ENCODE measurements around the gene RBM6.
A peak's percentile ranks its signal among the peaks of the same experiment; 100 is the strongest.

RBM6 gene

DNA sequence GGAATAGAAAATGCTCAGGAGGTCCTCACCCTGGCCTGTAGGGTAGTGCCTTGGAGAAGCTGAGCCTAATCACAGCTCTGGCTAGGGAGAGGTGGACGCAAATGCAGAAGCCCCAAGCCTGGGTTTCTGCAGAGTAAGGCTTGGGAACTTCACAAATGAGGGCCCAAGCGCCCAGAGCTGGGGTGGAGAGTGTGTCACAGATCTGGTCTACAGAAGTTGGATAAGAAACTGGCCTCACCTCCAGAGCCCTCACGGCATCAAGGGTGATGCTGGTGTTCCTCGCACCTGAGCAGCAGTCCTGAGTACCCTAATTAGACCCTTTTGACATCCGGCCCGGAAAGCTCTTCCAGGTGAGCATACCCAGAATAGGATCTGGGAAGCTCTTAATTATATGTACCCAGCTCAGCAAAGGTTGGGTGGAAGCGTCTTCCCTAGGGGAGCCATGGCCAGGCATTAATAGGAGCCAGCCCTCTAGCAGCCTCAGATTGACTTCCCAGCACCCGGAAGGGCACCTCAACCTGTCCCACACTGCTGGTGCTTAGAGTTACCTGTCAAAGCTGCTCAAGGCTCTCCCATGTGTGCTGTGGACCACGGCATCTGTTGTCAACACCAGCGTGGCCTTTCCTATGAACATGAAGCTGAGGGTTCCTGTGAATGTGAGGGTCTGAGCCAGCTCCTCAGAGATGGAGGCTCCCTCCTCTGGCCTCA is 180.6 kb downstream of the RBM6 start:
- DNase-seq (ENCODE audit: low read depth, low spot score) = no peak
- H3K4me3 ChIP-seq (ENCODE audit: low read length) = no peak overlapping the region

DNA sequence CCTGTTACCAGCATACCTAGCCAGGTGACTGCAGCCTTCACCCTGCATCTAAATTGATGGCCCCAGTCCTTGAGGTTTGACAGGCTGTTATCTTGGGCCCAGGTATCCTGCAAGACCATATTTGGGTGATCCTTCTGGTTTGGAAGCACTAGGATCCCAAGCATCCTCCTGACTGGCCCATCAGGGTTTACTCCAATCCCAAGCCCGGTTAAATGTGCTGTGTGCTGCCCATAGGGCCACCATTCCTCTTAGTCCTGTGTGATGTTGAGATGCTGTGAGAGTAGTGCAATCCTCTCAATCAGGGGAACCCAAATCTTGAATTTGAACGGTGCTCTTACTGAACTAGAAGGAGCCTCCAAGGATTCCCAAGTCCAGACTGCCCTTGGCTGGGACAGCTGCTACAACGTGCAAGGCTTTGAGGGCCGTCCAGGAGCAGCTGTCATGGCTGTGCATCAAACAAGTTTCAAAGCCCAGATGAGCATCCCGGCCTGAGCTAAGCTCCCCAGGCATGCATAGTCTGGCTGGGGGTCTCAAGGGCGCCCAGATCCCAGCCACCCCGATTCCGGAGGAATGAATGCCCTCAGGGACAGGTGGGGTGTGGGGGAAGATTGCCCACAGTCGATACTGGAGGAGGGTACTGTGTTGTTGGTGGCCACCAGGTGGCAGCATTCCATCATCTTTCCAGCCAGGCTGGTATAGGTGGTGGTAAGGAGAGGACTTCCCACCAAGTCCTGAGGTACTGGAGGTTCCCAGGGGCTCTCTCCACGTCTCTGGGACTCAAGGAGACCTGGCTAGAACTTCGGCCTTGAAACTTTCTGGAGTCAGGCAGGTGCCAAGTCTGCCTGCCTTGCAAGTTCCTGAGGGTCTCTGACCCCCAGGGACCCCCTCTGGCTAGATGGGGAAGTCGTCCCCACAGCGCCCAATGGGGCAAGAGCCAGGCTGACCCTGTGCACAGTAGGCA is 181.4 kb downstream of the RBM6 start:
- DNase-seq (ENCODE audit: low read depth, low spot score) = peak; percentile 65

DNA sequence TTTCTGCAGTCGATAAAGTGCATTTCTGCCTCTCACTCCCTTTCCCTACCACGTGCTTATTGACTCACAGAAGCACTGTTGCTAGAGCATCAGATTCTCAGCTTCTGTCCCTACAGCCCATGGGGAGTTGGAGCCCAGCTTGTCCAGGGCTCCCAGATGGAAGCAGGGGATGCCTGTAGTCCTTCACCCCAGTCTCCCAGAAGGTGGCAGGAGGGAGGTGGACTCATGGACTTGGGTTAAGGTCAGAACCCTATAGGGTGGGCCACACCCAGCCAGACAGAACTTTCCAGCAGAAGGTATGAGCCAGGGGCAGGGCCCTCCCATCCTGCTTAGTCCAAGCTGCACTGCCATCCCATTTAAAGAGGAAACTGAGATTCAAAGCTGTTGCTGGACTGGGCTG is 182.1 kb downstream of the RBM6 start:
- DNase-seq (ENCODE audit: low read depth, low spot score) = no peak

More for the DNA sequence above, 181.4 kb downstream of the RBM6 start:
- H3K4me3 ChIP-seq (ENCODE audit: low read length) = no peak overlapping the region

DNA sequence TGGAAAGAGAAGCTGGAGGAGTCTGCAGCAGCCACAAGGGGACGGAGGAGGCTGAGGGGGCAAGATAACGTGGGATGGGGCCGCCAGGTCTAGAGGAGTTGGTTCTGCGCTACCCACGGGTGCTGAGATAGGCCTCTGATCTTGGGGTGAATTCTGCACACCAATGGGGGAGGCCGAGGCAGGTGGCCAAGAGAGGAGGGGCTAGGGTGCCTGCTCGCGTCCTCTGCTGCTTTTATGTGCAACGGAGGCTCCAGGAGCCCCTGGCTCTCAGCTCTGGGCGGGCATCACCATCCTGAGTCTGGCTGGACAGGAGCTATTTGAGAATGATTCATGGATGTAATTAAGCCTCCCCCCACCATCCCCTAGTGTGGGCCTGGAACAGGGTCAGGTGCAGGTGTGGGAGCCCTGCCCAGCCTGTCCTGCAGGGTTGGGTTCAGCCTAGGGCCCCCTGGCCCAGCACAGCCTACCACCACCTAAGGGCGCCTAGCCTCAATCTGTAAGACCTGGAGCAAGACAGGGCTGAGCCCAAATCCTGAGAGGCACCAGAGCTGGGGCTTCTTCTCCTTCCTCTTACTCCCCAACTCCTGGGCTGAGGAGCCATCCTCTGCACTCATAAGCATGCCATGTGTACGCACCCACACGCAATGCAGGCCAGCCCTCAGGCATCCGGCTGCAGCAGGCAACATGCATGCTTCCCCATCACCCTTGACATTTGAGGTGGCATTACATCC is 182.9 kb downstream of the RBM6 start:
- no peak for DNase-seq (ENCODE audit: low read depth, low spot score)
- no peak overlapping the region for H3K4me3 ChIP-seq (ENCODE audit: low read length)

More for the DNA sequence above, 182.1 kb downstream of the RBM6 start:
- no peak overlapping the region for H3K4me3 ChIP-seq (ENCODE audit: low read length)

DNA sequence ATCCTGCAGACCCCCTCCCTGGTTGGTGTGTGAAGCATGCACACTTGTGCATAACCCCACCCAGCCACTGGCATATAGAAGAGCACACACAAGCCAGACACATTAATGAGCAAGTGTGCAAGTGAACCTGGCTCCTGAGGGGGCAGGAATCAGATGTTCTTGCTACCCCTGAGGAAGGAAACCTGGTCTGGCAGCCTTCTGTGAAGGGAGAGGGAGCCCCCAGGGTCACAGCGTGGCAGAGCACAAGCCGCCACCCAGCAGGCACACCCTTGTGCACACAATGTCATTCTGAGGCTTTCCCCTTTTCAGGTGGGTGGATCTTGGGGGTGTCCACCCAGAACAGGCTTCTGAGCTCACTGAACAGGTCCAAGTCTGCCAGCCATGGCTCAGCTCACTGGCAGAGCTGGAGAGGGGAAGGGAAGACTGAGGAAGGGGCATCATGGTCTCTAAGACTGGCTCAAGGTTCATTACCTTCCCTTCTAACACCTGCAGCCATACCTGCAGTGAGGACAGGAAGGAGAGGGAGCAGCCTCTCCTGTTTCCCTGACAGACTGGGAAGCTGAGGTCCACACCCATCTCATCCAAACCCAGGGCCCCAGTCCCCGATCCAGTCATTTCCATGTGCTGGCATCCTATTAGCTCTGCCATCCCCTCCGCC is 183.6 kb downstream of the RBM6 start:
- no peak for DNase-seq (ENCODE audit: low read depth, low spot score)
- no peak overlapping the region for H3K4me3 ChIP-seq (ENCODE audit: low read length)

DNA sequence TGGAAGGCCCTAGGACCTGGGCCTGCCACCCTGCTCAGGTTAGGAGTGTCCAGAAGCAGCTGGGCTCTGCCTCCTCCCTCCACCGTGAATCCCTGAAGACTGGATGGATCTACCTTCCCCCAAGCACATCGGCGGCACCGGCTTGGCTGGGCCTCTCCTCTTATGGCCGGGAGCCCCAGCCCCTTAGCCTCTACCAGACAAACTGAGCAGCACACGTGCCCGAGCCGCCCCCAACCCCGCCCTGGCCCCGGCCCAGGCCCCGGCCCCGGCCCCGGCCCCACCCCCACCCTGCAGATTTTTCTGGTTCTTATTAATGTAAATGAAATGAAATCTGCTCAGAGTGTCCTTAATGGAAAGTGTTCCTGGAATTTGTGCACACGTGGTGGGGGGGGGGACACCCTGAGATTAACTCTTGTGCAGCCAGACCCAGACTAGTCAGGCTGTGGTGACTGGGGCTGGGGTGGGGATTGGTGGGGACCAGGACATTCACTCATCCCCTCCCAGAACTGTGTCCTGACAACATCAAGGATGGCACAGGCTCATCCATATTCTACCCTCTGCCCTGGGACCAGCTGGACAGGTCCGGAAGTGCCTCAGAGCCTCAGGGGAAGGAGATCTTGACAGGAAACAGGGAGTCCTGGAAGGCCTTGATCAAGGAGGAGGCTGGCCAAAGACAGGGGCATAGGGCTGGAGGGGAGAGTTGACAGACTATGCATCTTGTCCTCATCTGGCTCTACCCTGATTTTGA is 184.3 kb downstream of the RBM6 start:
- no peak overlapping the region for H3K4me3 ChIP-seq (ENCODE audit: low read length)
- no peak for DNase-seq (ENCODE audit: low read depth, low spot score)

DNA sequence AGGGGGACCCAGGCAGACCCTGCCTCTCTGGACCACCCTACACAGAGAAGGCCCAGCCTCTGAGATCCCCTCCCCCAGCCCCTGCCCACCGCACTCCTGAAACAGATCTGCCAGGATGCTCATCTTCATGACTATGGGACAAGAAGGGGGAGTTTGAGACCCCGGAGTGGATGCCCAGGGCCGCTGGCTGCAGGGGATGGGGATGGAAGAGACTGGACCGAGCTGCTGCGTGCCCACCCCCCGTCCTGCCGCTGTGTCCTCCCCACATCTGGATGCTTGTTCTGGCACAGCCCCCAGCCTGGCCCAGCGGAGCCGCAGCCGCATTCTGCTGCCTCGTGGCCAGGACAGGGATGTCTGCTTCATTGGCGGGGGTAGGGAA is 184.8 kb downstream of the RBM6 start:
- H3K4me3 ChIP-seq (ENCODE audit: low read length) = no peak overlapping the region
- DNase-seq (ENCODE audit: low read depth, low spot score) = no peak

DNA sequence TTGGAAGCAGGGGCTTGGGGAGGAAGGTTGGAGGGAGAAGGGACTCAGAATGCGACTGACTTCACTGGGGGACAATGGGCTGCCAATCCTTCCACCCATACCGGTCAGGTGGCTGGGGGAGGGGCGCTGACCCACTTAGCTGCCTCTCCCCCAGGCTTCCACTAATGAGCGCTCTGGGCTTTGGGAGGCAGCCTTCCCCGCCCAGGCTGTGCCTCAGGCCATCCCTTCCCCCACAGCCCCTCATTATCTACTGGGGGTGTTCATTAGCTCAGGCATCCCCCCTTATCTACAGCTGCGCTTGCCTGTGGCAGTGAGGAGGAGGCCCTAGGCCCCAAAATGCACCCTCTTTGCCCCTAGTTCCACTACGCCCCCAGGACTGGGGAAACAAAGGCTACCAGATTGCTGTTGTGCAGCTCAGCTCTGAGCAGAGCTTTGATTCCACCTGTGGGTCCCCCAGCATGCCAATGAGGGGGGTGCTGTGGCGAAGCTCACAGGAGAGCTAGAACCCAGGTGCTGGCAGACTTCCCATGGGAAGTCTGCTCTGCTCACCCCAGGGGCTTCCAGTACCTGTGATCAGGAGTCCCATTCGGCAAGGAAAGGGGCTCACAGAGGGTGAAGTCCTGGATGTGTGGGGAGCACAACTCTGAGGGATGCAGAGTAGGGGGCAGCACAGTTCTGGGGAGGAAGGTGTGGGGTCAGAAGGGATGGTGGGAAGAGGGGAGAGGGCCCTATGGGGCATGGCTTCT is 185.8 kb downstream of the RBM6 start:
- H3K4me3 ChIP-seq (ENCODE audit: low read length) = no peak overlapping the region
- DNase-seq (ENCODE audit: low read depth, low spot score) = no peak

DNA sequence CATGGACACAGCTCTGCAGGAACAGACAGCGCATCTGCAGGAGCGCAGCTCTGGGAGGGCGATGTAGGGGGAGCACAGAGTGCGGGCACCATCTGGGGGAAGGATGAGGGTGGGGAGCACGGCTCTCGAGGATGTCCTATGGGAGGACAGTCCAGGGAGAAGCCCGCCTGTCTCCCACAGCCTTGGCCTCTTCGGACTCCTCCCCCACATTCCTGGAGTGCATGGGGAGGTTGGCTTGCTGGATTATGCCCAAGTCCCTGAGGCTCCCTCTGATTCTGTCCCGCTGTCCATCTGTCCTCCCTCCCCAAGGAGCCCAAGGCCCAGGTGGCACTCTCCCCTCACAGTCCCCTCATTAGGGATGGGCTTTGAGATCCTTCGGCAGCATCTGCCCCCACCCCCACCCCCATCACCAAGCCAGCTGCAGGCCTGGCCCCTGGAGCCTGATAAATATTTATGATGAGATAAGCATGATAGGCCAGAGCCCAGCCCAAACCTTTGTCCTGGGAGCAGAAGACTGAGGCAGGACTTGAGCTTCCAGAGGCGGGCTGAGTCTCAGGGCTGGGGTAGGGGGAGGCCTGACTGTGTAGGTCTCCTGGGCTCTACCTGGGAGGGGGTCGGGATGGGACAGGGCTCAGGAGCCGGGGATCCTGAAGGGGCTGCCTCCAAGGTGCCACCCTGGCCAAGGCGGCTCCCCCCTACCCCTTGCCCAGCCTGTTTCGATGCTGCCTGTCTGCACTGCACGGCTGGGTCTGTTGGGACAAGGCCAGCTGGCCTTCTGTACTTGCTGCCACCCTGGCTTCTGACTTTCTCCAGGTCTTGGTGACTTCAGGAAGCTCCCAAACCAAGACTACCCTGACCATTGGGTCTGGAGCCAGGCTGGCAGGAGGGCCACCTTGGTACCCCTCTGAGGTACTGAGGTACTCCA is 186.6 kb downstream of the RBM6 start:
- H3K4me3 ChIP-seq (ENCODE audit: low read length) = no peak overlapping the region
- no peak for DNase-seq (ENCODE audit: low read depth, low spot score)

Data from Jurkat, Clone E6-1 (cell line).